Hepatocyte (in vitro differentiated cells): ENCODE measurements around the gene KRTAP5-10. TPM values are rescaled to one million over a fixed set of nuclear protein-coding genes. Genes with fewer than 3 reads are reported as not detected.

ENCODE experiments used
- DNase-seq: peaks from one replicate; pipeline ENCODE4 v3.0.0-alpha.2; 2016; ENCODE audit warnings: low spot score
- H2AFZ ChIP-seq: fragments of 200-600 bp; sonication (generic); 2 replicates; pipeline ENCODE4 v1.6.0; 2016; ENCODE audit warnings: antibody characterized with exemption, mild to moderate bottlenecking
- H3K27ac ChIP-seq: fragments of 200-600 bp; sonication (generic); 2 replicates; pipeline ENCODE4 v1.5.1; 2016; ENCODE audit warnings: mild to moderate bottlenecking
- H3K27me3 ChIP-seq: fragments of 200-600 bp; sonication (generic); 2 replicates; pipeline ENCODE4 v1.6.1; 2016
- H3K36me3 ChIP-seq: fragments of 200-600 bp; sonication (generic); replicated peaks from 2 replicates; pipeline ENCODE4 v1.5.1; 2016; ENCODE audit warnings: low read depth; ENCODE audit not compliant: insufficient read depth
- H3K4me1 ChIP-seq: fragments of 200-600 bp; sonication (generic); 2 replicates; pipeline ENCODE4 v1.5.1; 2016; ENCODE audit warnings: mild to moderate bottlenecking, moderate library complexity; ENCODE audit not compliant: insufficient read depth
- H3K4me2 ChIP-seq: fragments of 200-600 bp; sonication (generic); 2 replicates; pipeline ENCODE4 v1.6.0; 2016
- H3K4me3 ChIP-seq: fragments of 200-600 bp; sonication (generic); 2 replicates; pipeline ENCODE4 v1.5.1; 2016; ENCODE audit warnings: mild to moderate bottlenecking
- H3K79me2 ChIP-seq: fragments of 200-600 bp; sonication (generic); 2 replicates; pipeline ENCODE4 v1.6.0; 2017; ENCODE audit warnings: mild to moderate bottlenecking
- H3K9me2 ChIP-seq: fragments of 200-600 bp; sonication (generic); replicated peaks from 2 replicates; pipeline ENCODE4 v1.6.0; 2017; ENCODE audit warnings: mild to moderate bottlenecking; ENCODE audit not compliant: insufficient read depth
- H3K9me3 ChIP-seq: fragments of 200-600 bp; sonication (generic); 2 replicates; pipeline ENCODE4 v1.5.1; 2016; ENCODE audit warnings: low read depth, mild to moderate bottlenecking
- H4K20me1 ChIP-seq: fragments of 200-600 bp; sonication (generic); 2 replicates; pipeline ENCODE4 v1.6.0; 2016; ENCODE audit warnings: mild to moderate bottlenecking; ENCODE audit not compliant: insufficient read depth, poor library complexity, severe bottlenecking
- CTCF ChIP-seq: fragments of 200-600 bp; sonication (generic); IDR thresholded peaks from 2 replicates; pipeline ENCODE4 v1.5.1; 2016; ENCODE audit warnings: antibody characterized with exemption, mild to moderate bottlenecking; ENCODE audit not compliant: poor library complexity
- EZH2 ChIP-seq: fragments of 200-600 bp; sonication (generic); IDR thresholded peaks from 2 replicates; pipeline ENCODE4 v1.6.1; 2016; ENCODE audit warnings: antibody characterized with exemption, mild to moderate bottlenecking, borderline replicate concordance
- EZH2phosphoT487 ChIP-seq: fragments of 200-600 bp; sonication (generic); IDR thresholded peaks from one replicate; pipeline ENCODE4 v1.6.1; 2018; ENCODE audit warnings: antibody characterized with exemption, mild to moderate bottlenecking, low read depth, moderate library complexity; ENCODE audit not compliant: unreplicated experiment, severe bottlenecking
- WGBS: methylation state at CpG from one replicate; pipeline ENCODE4 v1.1.6; 2016; ENCODE audit warnings: low lambda C conversion rate; ENCODE audit errors: missing lambda C conversion rate; 5-methylcytosine and 5-hydroxymethylcytosine counted together
- polyA plus RNA-seq: library from polyadenylated mRNA; unstranded; fragments of >200 nt; fragmentation: Nextera tagmentation; extraction: Ambion mirVana; gene quantifications from 2 replicates; pipeline ENCODE4 v1.2.1, GENCODE V29; 2016
- total RNA-seq: library from RNA; depleted of rRNA; stranded (reverse); fragments of >200 nt; gene quantifications from 2 replicates; pipeline ENCODE4 v1.2.3, GENCODE V29; 2014

Gene KRTAP5-10
- total and polyA plus RNA-seq, 2 experiments from 2014 or later, result 0.12 TPM; not detected in 1

DNA sequence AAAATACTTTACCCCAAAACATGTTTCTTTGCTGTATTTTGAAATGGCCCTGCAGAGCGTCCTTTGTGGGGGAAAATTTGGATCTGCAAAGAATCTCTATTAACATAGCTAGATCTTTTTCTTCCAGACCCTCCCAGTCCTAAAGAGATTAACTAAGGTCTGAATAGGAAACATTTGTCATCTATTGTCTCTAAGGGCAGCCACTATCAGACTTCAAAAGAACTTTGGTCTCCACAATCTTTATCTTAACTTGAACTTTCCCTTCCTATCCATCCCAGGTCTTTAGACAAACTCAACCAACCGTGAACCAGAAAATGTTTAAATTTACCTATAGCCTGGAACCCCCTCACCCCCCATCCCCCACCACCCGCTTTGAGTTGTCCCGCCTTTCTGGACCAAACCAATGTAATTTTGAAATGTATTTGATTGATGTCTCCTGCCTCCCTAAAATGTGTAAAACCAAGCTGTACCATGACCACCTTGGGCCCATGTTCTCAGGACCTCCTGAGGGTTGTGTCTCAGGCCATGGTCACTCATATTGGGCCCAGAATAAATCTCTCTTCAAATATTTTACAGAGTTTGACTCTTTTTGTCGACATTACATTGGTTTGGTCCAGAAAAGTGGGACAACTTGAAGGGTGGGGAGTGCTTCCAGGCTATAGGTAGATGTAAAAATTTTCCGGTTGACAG lies 20.7 kb upstream of the KRTAP5-10 start:
- no peak for DNase-seq
- no peaks in the 10 kb centered on the region for H3K9me3 ChIP-seq
- no peak overlapping the region for H3K4me3 ChIP-seq
- H3K79me2 ChIP-seq, result no peaks in the 10 kb centered on the region
- peaks cover 8% of the 10 kb centered on the region for H3K4me1 ChIP-seq
- no peak overlapping the region for H2AFZ ChIP-seq
- H3K27me3 ChIP-seq, result no peaks in the 10 kb centered on the region
- H3K36me3 ChIP-seq, result no peaks in the 10 kb centered on the region
- TF ChIP-seq CTCF (no peak), EZH2 (no peak), EZH2phosphoT487 (no peak)
- H3K9me2 ChIP-seq, result no peaks in the 10 kb centered on the region
- no peak overlapping the region for H3K4me2 ChIP-seq
- whole genome bisulfite sequencing, result 72% methylated on average over 6 of the region's 6 CpGs
- no peaks in the 10 kb centered on the region for H4K20me1 ChIP-seq
- H3K27ac ChIP-seq, result no peak overlapping the region

- H3K9me2 ChIP-seq, result no peaks in the 10 kb centered on the region
Measured at GRCh38 chr11:71545405-71545966, 19.9 kb upstream of the KRTAP5-10 start.

DNA sequence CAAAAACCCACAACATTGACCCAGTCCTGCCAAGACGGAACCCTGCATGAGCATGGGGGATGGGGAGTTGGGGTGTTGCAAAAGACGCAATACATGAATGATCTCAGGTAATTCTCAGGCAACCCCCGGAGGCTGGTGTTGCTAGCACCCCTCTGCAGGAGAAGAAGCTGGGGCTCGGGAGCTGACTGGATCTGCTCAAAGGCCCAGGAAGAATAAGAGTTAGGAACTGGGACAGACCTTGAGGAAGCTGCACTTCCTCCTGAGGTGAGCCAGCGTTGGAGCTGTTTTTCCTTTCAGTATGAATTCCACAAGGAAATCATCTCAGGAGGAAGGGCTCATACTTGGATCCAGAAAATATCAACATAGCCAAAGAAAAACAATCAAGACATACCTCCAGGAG lies 17.2 kb upstream of the KRTAP5-10 start, which contains the start of gene KRTAP5-9:
TSS of gene KRTAP5-9 (plus strand) at position 301 of the 400 bp plus-strand sequence. CDS start 238 bp downstream, outside the sequence.
- Histone ChIP-seq H3K4me2 (no peak within 1 kb of the TSS), H3K9me2 (no peaks in the 10 kb centered on the region)
- 92% methylated on average over 5 of the region's 5 CpGs for WGBS

More at GRCh38 chr11:71545405-71545966, 19.9 kb upstream of the KRTAP5-10 start:
- no peaks in the 10 kb centered on the region for H3K9me3 ChIP-seq
- no peaks in the 10 kb centered on the region for H3K36me3 ChIP-seq
- WGBS, result 82% methylated on average over 12 of the region's 12 CpGs
- H3K27ac ChIP-seq, result no peak overlapping the region
- H3K4me2 ChIP-seq, result no peak overlapping the region
- H3K4me1 ChIP-seq, result peaks cover 8% of the 10 kb centered on the region
- H4K20me1 ChIP-seq, result no peaks in the 10 kb centered on the region
- no peak overlapping the region for H2AFZ ChIP-seq
- no peak for DNase-seq
- TF ChIP-seq CTCF (no peak), EZH2phosphoT487 (no peak), EZH2 (no peak)
- no peak overlapping the region for H3K4me3 ChIP-seq
- no peaks in the 10 kb centered on the region for H3K79me2 ChIP-seq
- H3K27me3 ChIP-seq, result no peaks in the 10 kb centered on the region

More for the DNA sequence above, 17.2 kb upstream of the KRTAP5-10 start, which contains the start of gene KRTAP5-9:
- H2AFZ ChIP-seq, result no peak within 1 kb of the TSS
- no peaks in the 10 kb centered on the region for H3K36me3 ChIP-seq
- DNase-seq, result no peak
- TF ChIP-seq EZH2 (no peak), CTCF (no peak)
- no peaks in the 10 kb centered on the region for H3K27me3 ChIP-seq
- H3K4me3 ChIP-seq, result no peak within 1 kb of the TSS
- no peaks in the 10 kb centered on the region for H3K79me2 ChIP-seq
- H3K4me1 ChIP-seq, result peaks cover 8% of the 10 kb centered on the region
- H4K20me1 ChIP-seq, result no peaks in the 10 kb centered on the region
- H3K9me3 ChIP-seq, result no peaks in the 10 kb centered on the region
- no peak within 1 kb of the TSS for H3K27ac ChIP-seq
